Epidermal melanocyte (primary cell): ENCODE results near the gene SLC25A21.
"Not testable (repeated sequence)": the region's sequence is repeated elsewhere in the genome, so short reads cannot be mapped to it uniquely, and the experiment has no call there.

Experiments
- DNase-seq: peaks from one replicate; pipeline ENCODE4 v3.0.0; 2011; ENCODE audit warnings: low spot score; ENCODE audit not compliant: insufficient read length

The SLC25A21 gene

DNA sequence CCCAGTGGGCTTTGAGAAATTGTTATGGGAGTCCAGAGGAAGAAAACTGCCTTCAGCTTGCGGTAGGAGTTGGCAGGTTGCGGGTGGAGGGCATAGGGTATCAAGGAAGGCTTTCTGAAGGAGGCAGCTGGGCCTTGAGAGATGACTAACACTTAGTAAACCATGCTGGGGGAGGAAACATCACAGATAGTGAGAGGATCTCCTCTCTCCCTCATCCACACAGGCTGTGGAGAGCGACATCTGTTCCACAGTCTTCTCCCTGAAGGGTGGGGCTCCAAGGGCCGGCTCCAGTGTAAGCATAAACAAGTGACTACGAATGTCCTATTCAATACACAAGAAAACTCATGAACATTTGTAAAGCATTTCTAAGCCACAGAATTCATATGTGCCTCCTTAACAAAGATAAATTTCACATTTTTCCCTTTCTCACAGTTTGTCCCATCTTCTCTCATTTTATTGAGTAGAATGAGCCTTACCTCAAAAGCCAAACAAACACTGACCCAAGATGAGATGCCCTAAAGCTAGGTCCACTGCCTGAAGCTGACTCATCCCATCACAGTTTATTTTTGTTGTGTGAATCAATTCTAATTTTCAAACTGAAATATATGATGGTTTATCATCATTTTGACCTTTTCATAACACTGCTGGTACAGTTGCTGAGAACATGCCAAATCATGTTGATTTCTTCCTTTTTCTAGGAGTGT lies 227.9 kb downstream of the SLC25A21 start:
- DNase-seq: no peak

DNA sequence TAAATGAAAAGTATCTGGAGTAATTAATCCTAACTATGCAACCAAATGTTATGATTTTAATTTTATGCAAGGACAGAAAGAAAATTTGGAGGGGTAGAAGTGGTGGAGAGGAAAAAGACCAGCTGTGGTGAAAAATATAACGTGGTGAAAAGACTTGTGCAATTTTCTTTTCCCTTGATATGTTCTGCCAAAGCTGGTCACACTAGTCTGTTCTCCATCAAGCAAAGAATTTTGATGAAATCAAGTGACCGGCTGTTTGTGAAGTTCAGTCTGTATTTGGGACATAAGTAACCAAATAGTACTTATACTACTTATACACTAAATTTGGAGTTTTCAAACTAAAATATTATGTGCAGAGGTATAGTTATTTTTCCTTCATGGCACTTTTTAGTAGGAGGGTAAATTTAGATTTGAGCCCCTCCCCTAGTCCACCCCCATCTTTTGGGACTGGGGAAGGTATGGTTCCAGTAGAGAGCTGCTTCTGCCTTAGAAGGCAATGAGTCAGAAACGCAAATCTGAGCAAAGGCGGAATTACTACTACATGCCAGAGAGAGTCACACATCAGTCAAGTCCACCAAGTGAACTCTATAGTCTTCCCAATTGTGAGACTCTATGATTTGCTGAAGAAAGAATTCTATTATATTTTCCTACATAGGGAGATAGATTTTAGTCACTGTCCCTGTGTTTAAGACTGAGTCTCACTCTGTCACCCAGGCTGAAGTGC lies 229.7 kb downstream of the SLC25A21 start:
- no peak for DNase-seq

DNA sequence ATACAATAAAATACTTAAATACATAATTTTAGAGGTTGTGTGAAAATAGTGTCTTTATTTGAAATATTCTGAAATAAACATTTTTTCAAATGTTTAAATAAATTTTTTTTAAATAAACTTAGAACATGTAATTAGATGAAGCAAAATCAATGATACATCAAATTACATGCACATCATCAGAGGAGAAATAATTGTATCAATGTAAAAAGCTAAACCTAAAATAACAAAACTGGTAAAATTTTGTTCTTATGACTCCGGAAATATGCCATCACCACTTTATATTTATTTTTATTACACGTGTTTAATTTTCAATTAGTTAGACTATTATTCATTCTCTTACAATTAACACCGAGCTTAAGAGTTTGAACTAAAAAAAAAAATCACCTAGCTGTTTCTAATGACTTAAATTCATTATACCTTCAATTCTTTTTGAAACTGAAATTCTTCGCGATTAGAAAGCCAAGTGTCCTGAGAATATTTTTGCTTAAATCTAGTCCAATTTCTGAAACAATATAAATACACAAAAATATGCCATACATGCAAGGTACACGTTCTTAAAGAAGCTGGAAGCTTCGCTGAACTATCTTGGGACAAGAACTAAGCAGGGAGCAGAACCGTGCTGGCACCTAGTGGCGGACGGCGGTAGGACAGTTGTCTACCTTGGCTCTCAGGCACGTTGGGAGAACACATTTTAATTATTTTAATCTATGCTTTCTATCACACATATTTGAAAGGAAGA lies 230.5 kb downstream of the SLC25A21 start:
- peak; percentile 62 for DNase-seq

DNA sequence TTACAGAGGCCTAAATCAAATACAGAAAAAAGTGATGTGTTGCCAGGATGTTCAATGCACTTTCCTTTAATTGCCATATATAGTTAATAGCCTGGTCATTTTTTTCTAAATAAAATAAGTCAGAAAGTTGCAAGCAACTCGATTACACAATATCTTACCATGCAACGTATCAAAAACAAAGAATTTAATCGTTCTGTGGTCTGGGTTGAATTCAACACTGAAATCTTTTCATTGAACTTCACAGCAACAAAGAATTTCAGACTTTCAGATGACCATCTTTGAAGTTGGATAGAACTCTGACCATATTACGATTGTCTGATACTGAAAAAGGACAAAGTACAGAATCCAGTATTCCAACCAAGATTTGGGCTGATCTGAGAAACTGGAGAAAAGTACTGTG lies 231.9 kb downstream of the SLC25A21 start:
- DNase-seq: no peak

DNA sequence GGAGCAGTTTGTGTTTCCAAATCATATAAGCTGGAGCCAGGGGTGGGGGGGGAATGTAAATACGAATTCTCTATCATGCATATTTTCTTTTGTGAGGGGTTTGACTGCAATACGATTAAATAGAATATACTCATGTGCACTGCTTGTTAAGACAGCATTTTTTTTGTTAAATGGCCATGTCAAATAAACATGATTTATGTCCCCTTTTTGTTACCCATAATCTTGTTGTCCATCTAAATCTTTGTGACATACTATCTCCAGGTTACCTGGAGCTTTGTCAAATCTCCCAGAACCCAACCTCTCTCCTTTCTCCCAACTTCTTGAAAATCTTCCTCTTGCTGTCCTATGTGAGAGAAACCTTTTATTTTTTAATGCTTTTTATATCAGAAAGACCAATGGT lies 233.1 kb downstream of the SLC25A21 start:
- no peak for DNase-seq

DNA sequence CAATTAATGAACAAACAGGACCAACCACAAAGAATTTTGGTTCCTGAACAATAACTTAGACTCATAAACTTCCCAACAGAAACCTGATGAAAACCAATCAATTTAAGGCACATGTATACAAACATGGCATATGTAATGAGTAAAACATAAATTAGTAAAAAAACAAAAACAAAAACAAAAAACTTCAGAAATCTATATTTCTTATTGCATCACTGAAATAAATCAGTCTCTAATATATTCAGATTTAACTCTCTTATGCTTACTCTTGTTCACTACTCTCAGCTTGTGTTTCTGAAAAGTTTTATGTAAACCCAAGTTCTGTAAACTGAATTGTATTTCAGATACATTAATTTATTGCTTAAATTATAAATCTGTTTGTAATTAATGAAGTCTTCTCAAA lies 233.7 kb downstream of the SLC25A21 start:
- no peak for DNase-seq

DNA sequence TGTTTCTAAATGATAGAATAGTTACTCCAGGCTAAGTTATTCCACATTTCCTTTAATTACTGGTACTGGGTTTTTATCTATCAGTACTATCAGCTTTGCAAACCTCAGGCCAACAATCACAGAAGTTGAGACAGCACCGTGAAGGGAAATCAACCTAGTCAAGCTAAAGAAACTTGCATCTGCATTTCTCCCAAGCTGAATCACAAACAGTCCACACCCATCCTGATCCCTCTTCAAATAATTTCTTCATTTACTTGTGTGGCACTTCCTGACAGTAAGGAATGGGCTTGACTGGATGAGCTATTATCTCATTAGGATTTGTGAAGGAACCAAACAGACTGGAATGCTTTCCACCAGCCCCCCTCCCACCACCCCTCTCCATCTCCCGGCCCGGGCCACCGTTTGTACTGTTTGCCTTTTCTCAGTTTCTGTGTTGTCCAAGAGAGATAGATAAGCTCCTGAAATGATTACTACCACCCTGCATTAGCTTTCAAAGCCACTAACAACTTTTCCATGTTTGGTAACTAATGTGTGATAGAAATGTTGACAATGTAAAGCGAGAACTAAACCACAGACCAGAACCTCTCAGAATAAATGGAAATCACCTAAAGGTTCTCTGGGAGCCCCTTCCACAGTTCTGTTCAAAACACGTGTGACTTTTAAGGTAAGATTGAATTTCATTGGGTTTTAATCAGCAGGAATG lies 236.3 kb downstream of the SLC25A21 start:
- no peak for DNase-seq

DNA sequence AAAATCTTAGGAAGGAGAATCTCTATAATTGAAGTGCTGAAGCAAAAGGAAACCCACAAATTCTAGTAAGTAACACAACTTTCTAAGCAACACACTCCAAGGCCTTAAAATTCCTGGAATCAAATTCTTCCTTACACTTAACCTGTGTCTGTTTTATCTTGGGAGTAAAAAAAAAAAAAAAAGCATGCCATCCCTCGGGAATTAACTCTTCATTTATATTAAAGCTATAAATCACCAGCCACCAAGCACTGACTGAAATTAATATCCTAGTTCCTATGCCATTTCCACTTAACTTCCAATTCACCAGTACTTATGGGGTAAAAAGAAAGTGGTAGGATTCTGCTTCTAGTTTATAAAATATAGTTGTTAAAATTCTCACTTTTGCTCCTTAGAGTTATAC lies 238.1 kb downstream of the SLC25A21 start:
- DNase-seq: no peak

DNA sequence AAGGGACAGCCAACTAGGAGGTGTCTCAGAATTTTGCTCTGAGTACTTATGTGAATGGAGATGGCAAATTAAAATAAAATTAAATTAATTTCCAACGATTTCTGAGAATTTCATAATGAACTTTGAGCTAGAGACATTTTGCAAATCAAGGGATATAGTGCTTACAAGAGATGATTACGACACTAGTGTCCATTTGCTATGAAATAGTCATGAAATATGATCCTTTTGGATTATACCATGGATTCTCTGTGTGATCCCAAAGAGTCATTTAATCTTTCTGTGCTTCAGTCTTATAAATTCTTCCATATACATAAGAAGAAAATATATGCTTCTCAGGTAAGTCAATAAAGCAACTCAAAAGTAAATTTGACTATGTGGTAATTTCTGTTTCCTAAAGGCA lies 240.6 kb downstream of the SLC25A21 start:
- no peak for DNase-seq

DNA sequence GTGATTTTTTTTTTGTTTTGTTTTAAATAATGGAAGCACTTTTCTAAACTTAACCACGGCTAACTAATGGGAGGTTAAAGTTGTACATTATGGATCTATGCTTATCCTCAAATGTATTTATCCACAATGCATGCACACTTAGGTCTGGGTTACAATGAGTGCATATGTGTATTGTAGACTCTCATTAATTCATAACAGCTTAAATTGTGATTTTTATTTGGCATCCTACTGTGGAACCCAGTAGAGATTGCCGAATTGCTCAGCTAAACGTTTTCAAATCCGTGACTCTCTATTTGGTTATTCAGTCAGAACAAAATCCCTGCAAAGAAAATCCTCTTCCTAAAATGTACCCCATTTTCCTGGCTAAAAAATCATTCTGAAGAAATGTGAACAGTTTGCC lies 244.0 kb downstream of the SLC25A21 start:
- DNase-seq: no peak

DNA sequence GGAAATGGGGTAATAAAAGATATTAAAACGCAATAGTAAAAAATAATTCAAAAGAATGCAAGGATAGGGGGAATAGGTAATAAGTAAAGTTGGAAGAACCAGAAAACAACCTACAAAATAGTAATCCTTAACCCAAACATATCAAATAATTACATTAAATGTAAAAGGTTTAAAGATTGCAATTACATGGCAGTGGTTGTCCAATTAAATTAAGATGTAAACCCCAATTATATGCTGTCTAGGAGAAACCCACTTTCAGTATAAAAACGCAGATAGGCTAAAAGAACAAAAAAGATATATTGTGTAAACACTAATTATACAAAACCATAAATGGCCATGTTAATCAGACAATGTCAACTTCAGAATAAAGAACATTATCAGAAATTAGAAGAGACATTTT lies 247.3 kb downstream of the SLC25A21 start:
- no peak for DNase-seq

DNA sequence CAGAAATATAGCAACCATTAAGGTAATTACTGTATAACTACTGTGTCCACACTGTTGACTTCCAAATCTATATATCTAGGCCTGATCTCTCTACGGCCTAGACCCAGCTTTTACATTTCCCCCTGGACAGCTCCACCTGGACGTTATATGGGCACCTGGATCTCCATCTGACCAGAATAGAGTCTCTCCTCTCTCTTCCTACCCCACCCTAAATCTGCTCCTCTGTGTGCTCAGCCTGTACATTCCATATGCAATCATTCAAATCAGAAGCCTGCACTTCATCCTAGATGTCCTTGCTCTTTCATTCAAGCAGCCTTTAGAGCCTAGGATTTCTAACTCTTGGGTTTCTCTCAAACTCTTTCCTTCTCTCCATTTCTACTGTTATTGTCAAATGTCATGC lies 255.7 kb downstream of the SLC25A21 start:
- no peak for DNase-seq

DNA sequence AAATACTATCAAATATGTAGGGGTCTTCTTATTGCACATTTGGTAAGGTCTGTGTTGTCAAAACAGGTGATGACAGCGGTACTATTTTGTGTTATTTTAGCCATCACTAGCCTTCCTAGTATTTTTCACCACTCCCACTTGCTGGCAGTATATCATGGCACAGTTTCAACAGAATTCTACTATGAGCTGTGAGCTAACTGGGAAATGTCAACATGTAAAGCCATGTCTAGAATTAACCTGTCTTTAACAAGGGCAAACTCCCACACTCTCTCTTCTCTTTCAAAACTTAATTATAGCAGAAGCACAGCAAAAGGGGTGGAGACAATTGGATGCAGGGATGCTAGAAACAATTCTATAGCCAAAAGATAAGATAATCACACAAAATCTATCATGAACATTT lies 257.3 kb downstream of the SLC25A21 start:
- DNase-seq: no peak

DNA sequence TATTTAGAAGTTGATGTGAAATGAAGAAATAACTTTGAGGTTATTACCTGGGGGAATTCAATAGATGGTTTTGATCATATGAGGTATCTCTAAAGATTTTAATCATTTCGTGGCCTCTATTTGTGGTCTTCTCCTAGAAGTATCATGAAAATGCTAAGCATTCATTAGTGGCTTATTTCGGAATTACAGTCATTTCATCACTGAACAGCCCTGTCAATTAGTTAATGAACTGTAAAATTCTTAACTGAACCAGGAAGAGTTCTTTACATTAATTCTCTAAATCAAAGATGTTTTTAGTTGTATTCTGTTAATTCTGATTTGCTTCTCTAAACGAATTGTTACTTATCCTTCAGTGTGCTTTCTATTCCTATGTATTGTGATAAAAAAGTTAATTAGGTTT lies 261.8 kb downstream of the SLC25A21 start:
- no peak for DNase-seq

DNA sequence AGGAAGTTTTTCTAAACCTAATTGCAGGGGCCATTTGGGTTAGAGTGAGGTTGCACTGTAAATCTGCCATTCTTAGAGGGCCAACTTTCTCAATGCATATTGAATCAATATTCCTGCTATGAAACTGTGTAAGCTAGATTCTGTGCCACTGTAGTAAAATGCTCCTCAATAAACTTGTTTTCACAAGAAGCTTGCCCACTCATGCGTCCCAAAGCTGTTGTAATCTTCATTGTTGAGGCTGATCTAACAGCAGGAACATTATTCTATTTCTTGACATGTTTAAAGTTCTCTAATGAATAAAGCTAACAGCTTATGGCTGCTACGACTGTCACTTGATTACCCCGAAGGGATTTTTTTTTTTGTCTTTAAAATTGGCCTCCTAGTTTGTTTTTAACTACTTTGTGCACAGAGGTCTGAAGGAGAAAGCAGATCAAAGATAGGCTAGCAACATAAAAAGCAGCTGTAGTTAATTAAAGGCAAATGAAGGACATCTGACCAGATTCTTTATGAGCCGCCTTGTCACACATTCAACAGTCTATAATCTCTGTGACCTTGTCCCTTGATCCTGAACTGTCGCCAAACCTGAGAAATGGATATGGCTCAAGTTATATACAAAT lies 267.0 kb downstream of the SLC25A21 start:
- DNase-seq: no peak

DNA sequence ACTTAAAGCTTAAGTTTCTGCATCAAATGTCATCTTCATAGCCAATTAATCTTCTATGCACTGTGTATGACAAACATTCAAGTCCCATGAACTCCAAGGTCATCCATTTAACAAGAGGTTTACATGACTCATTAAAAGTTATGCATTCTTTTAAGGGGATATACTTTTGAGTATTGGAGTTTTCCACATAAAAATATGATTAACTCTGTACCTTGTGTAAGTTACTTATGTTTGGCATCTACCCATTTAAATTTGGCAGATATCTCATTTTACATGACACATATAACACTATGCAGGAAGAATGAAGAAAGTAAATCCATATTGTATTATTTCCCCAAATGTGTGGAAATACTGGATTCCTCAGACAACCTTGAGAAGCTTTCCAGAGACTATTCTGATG lies 270.5 kb downstream of the SLC25A21 start:
- no peak for DNase-seq

DNA sequence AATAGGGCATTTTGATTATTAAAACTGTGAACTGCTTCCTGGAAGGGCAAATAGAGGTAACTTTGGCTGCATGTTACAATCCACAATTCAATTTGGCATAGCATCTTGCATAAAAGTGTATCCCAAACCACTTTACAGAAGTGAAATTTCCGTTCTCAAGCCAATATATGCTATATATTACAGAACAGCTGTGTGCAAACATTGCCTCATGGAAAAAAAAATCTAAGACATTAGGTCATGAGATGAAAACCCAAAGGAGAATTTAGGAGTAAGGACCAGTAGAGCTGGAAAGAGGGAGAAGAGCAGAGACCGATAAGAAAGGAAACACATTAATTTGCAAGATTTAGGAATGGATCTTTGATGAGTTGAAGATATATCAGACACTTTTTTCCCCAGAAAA lies 271.6 kb downstream of the SLC25A21 start:
- no peak for DNase-seq

DNA sequence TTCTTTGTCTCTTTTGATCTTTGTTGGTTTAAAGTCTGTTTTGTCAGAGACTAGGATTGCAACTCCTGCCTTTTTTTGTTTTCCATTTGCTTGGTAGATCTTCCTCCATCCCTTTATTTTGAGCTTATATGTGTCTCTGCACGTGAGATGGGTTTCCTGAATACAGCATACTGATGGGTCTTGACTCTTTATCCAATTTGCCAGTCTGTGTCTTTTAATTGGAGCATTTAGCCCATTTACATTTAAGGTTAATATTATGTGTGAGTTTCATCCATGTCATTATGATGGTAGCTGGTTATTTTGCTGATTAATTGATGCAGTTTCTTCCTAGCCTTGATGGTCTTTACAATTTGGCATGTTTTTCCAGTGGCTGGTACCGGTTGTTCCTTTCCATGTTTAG lies 276.1 kb downstream of the SLC25A21 start:
- DNase-seq: not testable (repeated sequence)

DNA sequence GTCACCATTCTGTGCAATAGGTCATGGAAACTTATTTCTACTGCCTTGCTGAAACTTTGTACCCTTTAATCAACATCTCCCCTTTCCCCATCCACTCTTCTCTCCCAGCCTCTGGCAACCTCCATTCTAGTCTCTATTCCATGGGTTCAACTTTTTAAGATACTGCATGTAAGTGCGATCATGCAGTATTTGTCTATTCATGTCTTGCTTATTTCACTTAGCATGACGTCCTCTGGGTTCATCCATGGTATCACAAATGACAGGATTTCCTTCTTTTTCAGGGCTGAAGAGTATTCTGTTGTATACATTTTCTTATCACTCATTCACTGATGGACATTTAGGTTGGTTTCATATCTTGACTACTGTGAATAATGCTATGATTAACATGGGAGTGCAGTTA lies 288.4 kb downstream of the SLC25A21 start:
- DNase-seq: no peak

DNA sequence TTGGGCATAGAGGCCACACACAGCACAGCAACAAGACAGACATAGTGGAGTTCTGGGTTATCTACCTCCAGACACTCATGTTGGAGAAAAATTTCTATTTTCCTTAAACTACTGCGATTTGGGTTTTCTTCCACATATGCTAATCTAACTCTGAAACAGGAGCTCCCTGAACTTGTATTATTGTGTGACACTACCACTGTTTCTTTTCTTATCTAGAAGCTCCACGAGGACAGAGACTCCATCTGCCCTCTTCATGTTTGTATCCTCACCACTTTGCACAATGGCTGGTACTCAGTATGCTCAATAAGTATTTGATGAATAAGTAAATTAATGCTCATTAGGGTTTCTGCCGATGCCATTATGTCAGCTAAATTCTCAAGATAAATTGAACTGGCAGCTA lies 292.1 kb downstream of the SLC25A21 start:
- no peak for DNase-seq

DNA sequence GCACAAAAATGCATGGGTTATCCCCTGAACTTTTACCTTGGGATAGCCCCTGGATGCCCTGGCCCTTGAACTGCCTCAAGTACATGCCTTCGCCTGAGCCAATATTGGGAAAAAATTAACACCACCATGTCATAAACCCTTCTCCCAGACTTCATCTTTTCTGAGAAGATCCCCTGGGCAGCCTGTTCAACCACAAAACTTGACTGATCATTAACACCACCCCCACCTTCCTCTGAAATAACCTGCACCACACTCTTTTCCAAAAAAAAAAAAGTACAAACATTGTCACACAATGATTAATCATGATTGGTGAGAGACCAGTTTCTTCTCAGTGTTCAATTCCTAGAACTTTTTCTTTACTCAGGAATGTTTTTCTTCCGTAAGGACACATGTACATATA lies 292.8 kb downstream of the SLC25A21 start:
- DNase-seq: no peak
